Endothelial cell of umbilical vein (primary cell): ENCODE results near the gene FAM234B. TPM values are rescaled to one million over a fixed set of nuclear protein-coding genes. Genes with fewer than 3 reads are reported as not detected.

Experiments
- BruUV-seq: library from RNA; stranded (reverse); fragments of 400-500 nt; replicated peaks from 2 replicates; lab custom pipeline; 2021; lab: Mats Ljungman, UMichigan
- CTCF ChIA-PET: fragments of 300-600, 350-600 bp; sonication (Branson Sonifier 250); formaldehyde crosslinking; loops from one replicate; lab custom pipeline; 2021; ENCODE audit warnings: antibody characterized with exemption, inconsistent platforms; lab: Charles Lee
- POLR2A ChIA-PET: fragments of 300-600, 350-600 bp; sonication (Branson Sonifier 250); formaldehyde crosslinking; loops from one replicate; lab custom pipeline; 2021; ENCODE audit warnings: antibody characterized with exemption, inconsistent platforms; lab: Charles Lee
- DNase-seq: peaks from one replicate; pipeline ENCODE4 v3.0.0-alpha.2; 2011; ENCODE audit warnings: low read depth, low spot score
- FAIRE-seq: peaks from 2 replicates; lab custom pipeline; 2011; peaks lifted over from hg19 to GRCh38; lab: Jason Lieb, UNC
- H2AFZ ChIP-seq: 2 replicates; pipeline ENCODE4 v1.6.0; 2012; ENCODE audit warnings: low read depth, low read length, control low read depth, inconsistent platforms
- H3K27ac ChIP-seq: 2 replicates; pipeline ENCODE4 v1.5.1; 2011; ENCODE audit warnings: low read depth, mild to moderate bottlenecking, control low read depth, low read length, moderate library complexity; ENCODE audit not compliant: insufficient read depth
- H3K27me3 ChIP-seq, 2 experiments: 2 replicates each; pipeline versions ENCODE4 v1.6.0 to v1.6.1; 2011; ENCODE audit warnings: low read length in 2 of 2, mixed read lengths in 1 of 2; ENCODE audit not compliant: control insufficient read depth in 2 of 2, insufficient read depth in 2 of 2
- H3K36me3 ChIP-seq, 2 experiments: 2 replicates in 1 of 2; 3 replicates in 1 of 2; pipeline ENCODE4 v1.5.1; 2011; ENCODE audit warnings: low read length in 2 of 2, mild to moderate bottlenecking in 1 of 2, moderate library complexity in 1 of 2; ENCODE audit not compliant: control insufficient read depth in 2 of 2, insufficient read depth in 2 of 2; ENCODE audit errors: extremely low read depth in 1 of 2
- H3K4me1 ChIP-seq: 3 replicates; pipeline ENCODE4 v1.5.1; 2011; ENCODE audit warnings: mild to moderate bottlenecking, low read length; ENCODE audit not compliant: control insufficient read depth, insufficient read depth; ENCODE audit errors: extremely low read depth
- H3K4me2 ChIP-seq: 2 replicates; pipeline ENCODE4 v1.6.1; 2011; ENCODE audit warnings: low read length, control low read depth, mixed read lengths; ENCODE audit not compliant: insufficient read depth
- H3K4me3 ChIP-seq, 3 experiments: fragments of 200-600 bp in 1 of 3; sonication (generic), shearing (Covaris generic) in 1 of 3; replicated peaks in 1 of 3; 2 replicates each; pipeline ENCODE4 v1.5.1; 2011 to 2016; ENCODE audit warnings: control low read depth in 3 of 3, low read length in 3 of 3, mild to moderate bottlenecking in 2 of 3, inconsistent platforms in 1 of 3, low read depth in 1 of 3, moderate library complexity in 1 of 3; ENCODE audit not compliant: insufficient read depth in 1 of 3
- H3K79me2 ChIP-seq: 2 replicates; pipeline ENCODE4 v1.6.0; 2012; ENCODE audit warnings: low read length, inconsistent platforms; ENCODE audit not compliant: control insufficient read depth, insufficient read depth
- H3K9ac ChIP-seq: replicated peaks from 2 replicates; pipeline ENCODE3; 2011; ENCODE audit warnings: low read length, control low read depth; ENCODE audit not compliant: insufficient read depth; ENCODE audit errors: extremely low read depth
- H3K9me1 ChIP-seq: replicated peaks from 3 replicates; pipeline ENCODE4 v1.6.0; 2011; ENCODE audit warnings: mild to moderate bottlenecking, low read length; ENCODE audit not compliant: control insufficient read depth, insufficient read depth; ENCODE audit errors: extremely low read depth
- H3K9me3 ChIP-seq: replicated peaks from 2 replicates; pipeline ENCODE4 v1.5.1; 2012; ENCODE audit warnings: low read length, inconsistent platforms; ENCODE audit not compliant: control insufficient read depth, insufficient read depth
- H4K20me1 ChIP-seq: replicated peaks from 2 replicates; pipeline ENCODE3; 2011; ENCODE audit warnings: mild to moderate bottlenecking, low read length; ENCODE audit not compliant: control insufficient read depth, insufficient read depth; ENCODE audit errors: extremely low read depth
- CTCF ChIP-seq, 2 donors: IDR thresholded peaks; 1 replicate in 1 of 2; 2 replicates in 1 of 2; pipeline ENCODE4 v1.5.1; 2011; ENCODE audit warnings: low read length in 2 of 2, mild to moderate bottlenecking in 2 of 2, moderate library complexity in 2 of 2, control low read depth in 1 of 2, inconsistent platforms in 1 of 2, low read depth in 1 of 2; ENCODE audit not compliant: insufficient read depth in 1 of 2; ENCODE audit errors: extremely low read depth in 1 of 2
- EZH2 ChIP-seq: IDR thresholded peaks from 2 replicates; pipeline ENCODE4 v1.6.1; 2012; ENCODE audit warnings: borderline replicate concordance, low read depth, mild to moderate bottlenecking, moderate library complexity, low read length, inconsistent platforms; ENCODE audit not compliant: severe bottlenecking
- FOS ChIP-seq: IDR thresholded peaks from 2 replicates; pipeline ENCODE4 v1.6.1; 2011; ENCODE audit warnings: mild to moderate bottlenecking, low read length, moderate library complexity, borderline replicate concordance; ENCODE audit not compliant: insufficient read depth
- GATA2 ChIP-seq: IDR thresholded peaks from 2 replicates; pipeline ENCODE4 v1.7.0; 2011; ENCODE audit warnings: low read depth, mild to moderate bottlenecking, moderate library complexity, mixed read lengths, low read length; ENCODE audit not compliant: insufficient read length, insufficient read depth
- JUN ChIP-seq: IDR thresholded peaks from 2 replicates; pipeline ENCODE4 v1.6.1; 2011; ENCODE audit warnings: borderline replicate concordance, low read depth; ENCODE audit not compliant: insufficient read length, insufficient read depth
- MAX ChIP-seq: IDR thresholded peaks from 2 replicates; pipeline ENCODE4 v1.6.1; 2011; ENCODE audit not compliant: insufficient read depth, insufficient read length
- MYC ChIP-seq: IDR thresholded peaks from one replicate; pipeline ENCODE4 v1.6.1; 2011; ENCODE audit warnings: mild to moderate bottlenecking, low read depth, low read length
- POLR2A ChIP-seq: IDR thresholded peaks from 2 replicates; pipeline ENCODE4 v1.6.1; 2012; ENCODE audit warnings: low read depth, mild to moderate bottlenecking, control low read depth, low read length
- POLR2AphosphoS5 ChIP-seq: IDR thresholded peaks from 2 replicates; pipeline ENCODE4 v1.6.1; 2012; ENCODE audit warnings: low read depth, mild to moderate bottlenecking, control low read depth, low read length, moderate library complexity; ENCODE audit not compliant: insufficient read depth
- dilution Hi-C: fragments of 300-500 bp; cut with MboI; formaldehyde crosslinking; loops from one replicate; pipeline ENCODE4 v1.15.0; 2019; ENCODE audit warnings: low sequenced_read_pairs; ENCODE audit not compliant: extremely low pct_ligation_motif_present
- intact Hi-C: fragments of 100-400 bp; cut with micrococcal nuclease; formaldehyde crosslinking; loops from one replicate; pipeline ENCODE4 v1.10.0; 2022
- polyA plus RNA-seq, 4 experiments: library from polyadenylated mRNA; depleted of rRNA in 3 of 4; stranded (reverse) in 3 of 4; unstranded in 1 of 4; fragments of >200 nt; gene quantifications; 2 replicates each; pipeline versions ENCODE4 v1.2.1 to v1.2.3, GENCODE V29; 2011 to 2012; ENCODE audit warnings: missing spikeins in 1 of 4
- total RNA-seq: library from RNA; stranded (reverse); gene quantifications from 2 replicates; pipeline ENCODE4 v1.2.3, GENCODE V29; 2021

The FAM234B gene
- total and polyA plus RNA-seq, 2 donors (not counting 3 experiments of a cell fraction or from before 2014, with no cell fraction given), result 4.9 to 13.2 TPM

GRCh38 chr12:13104409-13104808 lies 60.2 kb downstream of the FAM234B start:
- H3K4me2 ChIP-seq, result no peak overlapping the region
- no peak for FAIRE-seq
- H3K36me3 ChIP-seq, result no peaks in the 10 kb centered on the region
- no peaks in the 10 kb centered on the region for H3K79me2 ChIP-seq
- H3K27me3 ChIP-seq, result no peaks in the 10 kb centered on the region
- H3K9me3 ChIP-seq, result no peaks in the 10 kb centered on the region
- H3K27ac ChIP-seq, result no peak overlapping the region
- H4K20me1 ChIP-seq, result no peaks in the 10 kb centered on the region
- no peak overlapping the region for H3K9ac ChIP-seq
- dilution Hi-C loops (no loop called here), intact Hi-C loops (no loop called here)
- no peak overlapping the region for H2AFZ ChIP-seq
- BruUV-seq, result no TSS peak
- POLR2A ChIA-PET, result no interaction called here
- no peak overlapping the region for H3K4me3 ChIP-seq
- CTCF ChIA-PET, result interaction anchor here (1.2 to 1.3 kb wide), 2 partner anchors 10 to 56 kb away, joined by 3 to 5 read pairs; no protein-coding TSS in a partner anchor
- H3K4me1 ChIP-seq, result peaks cover 24% of the 10 kb centered on the region
- no peaks in the 10 kb centered on the region for H3K9me1 ChIP-seq
- DNase-seq, result no peak
- TF ChIP-seq POLR2A, result no peak
- no peak for TF ChIP-seq FOS
- TF ChIP-seq JUN, result no peak
- no peak for TF ChIP-seq MYC
- TF ChIP-seq GATA2, result no peak
- no peak for TF ChIP-seq MAX
- TF ChIP-seq EZH2, result no peak
- TF ChIP-seq POLR2AphosphoS5, result no peak
- TF ChIP-seq CTCF (IDR thresholded peaks at IDR 0.05; ENCODE audit: extremely low read depth in 1 of 2, insufficient read depth in 1 of 2, low read depth in 1 of 2, low read length in 2 of 2), result no peak
